CD8-positive, alpha-beta memory T cell (primary cell): ENCODE data around the gene SFXN3. TPM values are rescaled to one million over a fixed set of nuclear protein-coding genes. Genes with fewer than 3 reads are reported as not detected.

Experiments
- CTCF ChIA-PET: fragments of 350-600 bp; sonication (Branson Sonifier 250); formaldehyde crosslinking; loops from one replicate; lab custom pipeline; 2021; ENCODE audit warnings: antibody characterized with exemption; lab: Charles Lee
- POLR2A ChIA-PET: fragments of 350-600 bp; sonication (Branson Sonifier 250); formaldehyde crosslinking; loops from one replicate; lab custom pipeline; 2021; ENCODE audit warnings: antibody characterized with exemption; lab: Charles Lee
- DNase-seq, 5 donors: peaks; one replicate each; pipeline versions ENCODE4 v3.0.0 to v3.0.0-alpha.2; 2020 to 2022; ENCODE audit warnings: mixed read lengths in 1 of 5
- H3K27ac ChIP-seq: one replicate; pipeline ENCODE4 v1.7.0; 2013; ENCODE audit warnings: low read depth, mild to moderate bottlenecking, low read length, moderate library complexity
- H3K27me3 ChIP-seq: 2 replicates; pipeline ENCODE4 v1.7.0; 2013; ENCODE audit warnings: low read length, mild to moderate bottlenecking; ENCODE audit not compliant: insufficient read depth, poor library complexity, severe bottlenecking
- H3K36me3 ChIP-seq: 2 replicates; pipeline ENCODE4 v1.7.0; 2013; ENCODE audit warnings: mild to moderate bottlenecking, low read length, moderate library complexity; ENCODE audit not compliant: insufficient read depth
- H3K4me1 ChIP-seq: 2 replicates; pipeline ENCODE4 v1.7.0; 2013; ENCODE audit warnings: mild to moderate bottlenecking, low read length, moderate library complexity; ENCODE audit not compliant: insufficient read depth
- H3K4me3 ChIP-seq: 2 replicates; pipeline ENCODE4 v1.7.0; 2013; ENCODE audit warnings: mild to moderate bottlenecking, low read length
- H3K9me3 ChIP-seq: 2 replicates; pipeline ENCODE4 v1.7.0; 2013; ENCODE audit warnings: mild to moderate bottlenecking, low read length
- H3K27ac Mint-ChIP-seq, 8 donors: one replicate each; pipeline ENCODE4 v1.8.0; 2020 to 2021; ENCODE audit warnings: mixed read lengths in 8 of 8, mild to moderate bottlenecking in 6 of 8, inconsistent platforms in 3 of 8, moderate library complexity in 3 of 8
- H3K27me3 Mint-ChIP-seq, 2 donors: one replicate each; pipeline ENCODE4 v1.8.0; 2020 to 2021; ENCODE audit warnings: mixed read lengths in 2 of 2, mild to moderate bottlenecking in 1 of 2, moderate library complexity in 1 of 2
- H3K36me3 Mint-ChIP-seq, 3 donors: one replicate each; pipeline ENCODE4 v1.8.0; 2020 to 2021; ENCODE audit warnings: mixed read lengths in 3 of 3, inconsistent platforms in 1 of 3, mild to moderate bottlenecking in 1 of 3
- H3K4me1 Mint-ChIP-seq, 3 donors: one replicate each; pipeline ENCODE4 v1.8.0; 2020 to 2021; ENCODE audit warnings: mixed read lengths in 3 of 3, inconsistent platforms in 1 of 3, mild to moderate bottlenecking in 1 of 3
- H3K4me3 Mint-ChIP-seq, 7 donors: one replicate each; pipeline ENCODE4 v1.8.0; 2020 to 2021; ENCODE audit warnings: mixed read lengths in 7 of 7, mild to moderate bottlenecking in 6 of 7, moderate library complexity in 4 of 7, inconsistent platforms in 2 of 7
- H3K9me3 Mint-ChIP-seq, 5 donors: one replicate each; pipeline ENCODE4 v1.8.0; 2020 to 2022; ENCODE audit warnings: mixed read lengths in 5 of 5, mild to moderate bottlenecking in 3 of 5, moderate library complexity in 2 of 5, inconsistent platforms in 1 of 5
- polyA plus RNA-seq: library from polyadenylated mRNA; unstranded; fragments of 300-500 nt; fragmentation: Illumina TruSeq; gene quantifications from one replicate; pipeline ENCODE4 v1.2.3, GENCODE V29; 2021
- total RNA-seq, 2 experiments: library from RNA; stranded (reverse); gene quantifications; one replicate each; pipeline ENCODE4 v1.2.3, GENCODE V29; 2021

Gene SFXN3
- total and polyA plus RNA-seq, 3 experiments from 2014 or later = 17.6 to 26.5 (median 25.2) TPM

DNA sequence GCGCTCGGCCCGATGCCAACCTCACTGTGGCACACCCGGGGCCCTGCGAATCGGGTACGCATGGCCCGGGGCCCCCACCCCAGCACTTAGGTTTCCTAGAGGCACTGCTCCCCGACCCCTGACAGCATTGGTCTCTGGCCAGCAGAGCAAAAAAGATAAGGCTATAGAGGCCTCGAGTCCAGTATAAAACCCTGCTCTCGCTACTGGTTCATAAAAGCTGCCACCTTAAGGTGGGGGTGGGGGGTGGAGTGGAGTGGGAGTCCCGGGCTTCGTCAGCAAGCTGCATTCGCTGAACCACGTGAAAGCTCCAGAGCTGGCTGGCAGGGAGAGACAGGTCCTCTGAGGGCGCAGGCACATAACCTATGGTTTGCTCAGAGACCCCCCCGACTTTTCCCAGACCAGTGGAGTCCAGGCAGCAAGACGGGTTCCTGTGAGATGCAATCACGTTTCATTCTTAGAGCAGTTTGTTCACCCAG is 32.1 kb downstream of the SFXN3 start:
- peaks cover 46% of the 10 kb centered on the region for H3K27me3 ChIP-seq
- ChIA-PET POLR2A (interaction anchor here (1.0 to 1.1 kb wide), 2 partner anchors 20 to 32 kb away, joined by 3 read pairs; partner anchors contain the start of genes PDZD7 and SFXN3), CTCF (interaction anchor here (0.9 to 19.6 kb wide), 6 partner anchors 12 to 79 kb away, joined by 3 to 258 read pairs (median 6); partner anchors contain the start of genes PDZD7 and SFXN3)
- peaks cover 0 to 4% (median 0%) of the 10 kb centered on the region in 3 donors for H3K36me3 Mint-ChIP-seq
- DNase-seq = no peak
- H3K27ac Mint-ChIP-seq = peak overlapping the region in 1 of 8 donors; percentile 24
- H3K9me3 ChIP-seq = no peaks in the 10 kb centered on the region
- H3K4me3 ChIP-seq = peak overlapping the region; percentile 11
- H3K27ac ChIP-seq = peak overlapping the region; percentile 77
- H3K9me3 Mint-ChIP-seq = peaks cover 0 to 2% (median 0%) of the 10 kb centered on the region in 5 donors
- peaks cover 39% of the 10 kb centered on the region for H3K4me1 ChIP-seq
- H3K27me3 Mint-ChIP-seq = peaks cover 38 to 40% of the 10 kb centered on the region in 2 donors
- peaks cover 25 to 56% (median 32%) of the 10 kb centered on the region in 3 donors for H3K4me1 Mint-ChIP-seq
- H3K4me3 Mint-ChIP-seq = peak overlapping the region in 6 of 7 donors; percentile 24 to 83 (median 64)
- H3K36me3 ChIP-seq = no peaks in the 10 kb centered on the region

DNA sequence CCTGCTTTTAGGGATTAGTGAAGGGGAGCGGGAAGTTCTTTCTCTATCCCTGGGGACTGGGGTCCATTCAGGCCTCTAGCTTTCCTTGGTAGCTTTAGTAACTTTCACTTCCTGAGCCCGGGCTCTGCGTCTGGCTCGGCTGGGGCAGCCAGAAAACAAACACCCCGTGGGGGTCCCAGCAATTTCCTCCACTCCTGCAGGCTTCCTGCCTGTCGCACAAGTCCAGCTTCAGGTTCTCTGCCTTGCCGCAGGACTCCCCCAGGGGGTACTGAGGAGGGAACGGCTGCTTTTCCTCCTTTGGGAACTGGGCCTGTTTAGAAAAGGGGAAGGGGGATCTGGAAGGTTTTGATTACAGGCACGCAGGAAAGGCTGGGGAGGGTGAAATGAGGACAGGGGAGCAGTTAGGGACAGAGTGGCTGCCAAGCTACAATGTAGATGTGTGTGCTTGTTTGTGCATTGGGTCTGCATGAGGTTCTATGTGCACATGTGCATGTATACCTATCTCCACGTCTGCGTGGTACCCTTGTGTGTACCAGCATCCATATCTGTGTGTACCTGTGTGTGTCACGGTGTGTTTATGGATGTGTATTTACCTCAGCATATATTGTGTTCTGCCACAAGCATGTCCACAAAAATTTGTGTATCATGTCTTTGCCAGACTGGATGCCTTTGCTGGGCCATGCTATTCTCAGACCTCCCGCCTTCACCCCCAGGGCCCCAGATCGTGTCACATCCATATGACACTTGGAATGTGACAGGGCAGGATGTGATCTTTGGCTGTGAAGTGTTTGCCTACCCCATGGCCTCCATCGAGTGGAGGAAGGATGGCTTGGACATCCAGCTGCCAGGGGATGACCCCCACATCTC is 32.7 kb downstream of the SFXN3 start:
- H3K27me3 Mint-ChIP-seq = peaks cover 38 to 40% of the 10 kb centered on the region in 2 donors
- H3K36me3 Mint-ChIP-seq = peaks cover 0 to 4% (median 0%) of the 10 kb centered on the region in 3 donors
- peaks cover 0 to 2% (median 0%) of the 10 kb centered on the region in 5 donors for H3K9me3 Mint-ChIP-seq
- Histone ChIP-seq H3K27ac (peak overlapping the region; percentile 77), H3K36me3 (no peaks in the 10 kb centered on the region), H3K9me3 (no peaks in the 10 kb centered on the region), H3K4me1 (peaks cover 39% of the 10 kb centered on the region), H3K4me3 (no peak overlapping the region), H3K27me3 (peaks cover 46% of the 10 kb centered on the region)
- POLR2A ChIA-PET = interaction anchor here (1.1 kb wide), 1 partner anchor 21 kb away, joined by 3 read pairs; no protein-coding TSS in a partner anchor
- no peak for DNase-seq
- H3K27ac Mint-ChIP-seq = peak overlapping the region in 2 of 8 donors; percentile 24 to 39
- CTCF ChIA-PET = interaction anchor here (0.6 to 19.6 kb wide), 7 partner anchors 10 to 66 kb away, joined by 3 to 258 read pairs (median 6); partner anchors contain the start of genes PDZD7 and SFXN3
- peaks cover 25 to 56% (median 32%) of the 10 kb centered on the region in 3 donors for H3K4me1 Mint-ChIP-seq
- peak overlapping the region in 4 of 7 donors; percentile 44 to 71 (median 66) for H3K4me3 Mint-ChIP-seq

DNA sequence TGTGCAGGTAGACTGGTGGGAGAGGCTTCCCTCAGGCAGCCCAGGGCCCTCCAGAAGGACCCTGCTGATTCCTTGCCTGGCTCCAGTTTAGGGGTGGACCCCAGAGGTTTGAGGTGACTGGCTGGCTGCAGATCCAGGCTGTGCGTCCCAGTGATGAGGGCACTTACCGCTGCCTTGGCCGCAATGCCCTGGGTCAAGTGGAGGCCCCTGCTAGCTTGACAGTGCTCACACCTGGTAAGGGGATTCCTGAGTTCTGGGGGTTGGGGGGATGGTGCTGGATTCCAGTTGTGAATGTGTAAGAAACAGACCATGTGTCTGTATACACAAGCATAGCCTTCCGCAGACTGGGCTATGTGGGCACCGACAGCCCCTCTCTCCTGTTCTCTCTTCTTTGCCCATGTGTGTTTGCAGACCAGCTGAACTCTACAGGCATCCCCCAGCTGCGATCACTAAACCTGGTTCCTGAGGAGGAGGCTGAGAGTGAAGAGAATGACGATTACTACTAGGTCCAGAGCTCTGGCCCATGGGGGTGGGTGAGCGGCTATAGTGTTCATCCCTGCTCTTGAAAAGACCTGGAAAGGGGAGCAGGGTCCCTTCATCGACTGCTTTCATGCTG is 33.5 kb downstream of the SFXN3 start:
- POLR2A ChIA-PET = no interaction called here
- peaks cover 0 to 4% (median 0%) of the 10 kb centered on the region in 3 donors for H3K36me3 Mint-ChIP-seq
- H3K4me1 Mint-ChIP-seq = peaks cover 25 to 56% (median 32%) of the 10 kb centered on the region in 3 donors
- DNase-seq = no peak
- peak overlapping the region; percentile 9 for H3K27ac ChIP-seq
- H3K4me3 Mint-ChIP-seq = peak overlapping the region in 2 of 7 donors; percentile 6 to 71
- peak overlapping the region in 2 of 8 donors; percentile 24 to 28 for H3K27ac Mint-ChIP-seq
- peaks cover 36 to 40% of the 10 kb centered on the region in 2 donors for H3K27me3 Mint-ChIP-seq
- no peaks in the 10 kb centered on the region for H3K36me3 ChIP-seq
- H3K9me3 ChIP-seq = no peaks in the 10 kb centered on the region
- H3K27me3 ChIP-seq = peaks cover 46% of the 10 kb centered on the region
- CTCF ChIA-PET = interaction anchor here (0.6 to 19.6 kb wide), 5 partner anchors 9 to 77 kb away, joined by 3 to 258 read pairs (median 4); partner anchors contain the start of genes PDZD7 and SFXN3
- peaks cover 39% of the 10 kb centered on the region for H3K4me1 ChIP-seq
- no peak overlapping the region for H3K4me3 ChIP-seq
- H3K9me3 Mint-ChIP-seq = peaks cover 0 to 2% (median 0%) of the 10 kb centered on the region in 5 donors

DNA sequence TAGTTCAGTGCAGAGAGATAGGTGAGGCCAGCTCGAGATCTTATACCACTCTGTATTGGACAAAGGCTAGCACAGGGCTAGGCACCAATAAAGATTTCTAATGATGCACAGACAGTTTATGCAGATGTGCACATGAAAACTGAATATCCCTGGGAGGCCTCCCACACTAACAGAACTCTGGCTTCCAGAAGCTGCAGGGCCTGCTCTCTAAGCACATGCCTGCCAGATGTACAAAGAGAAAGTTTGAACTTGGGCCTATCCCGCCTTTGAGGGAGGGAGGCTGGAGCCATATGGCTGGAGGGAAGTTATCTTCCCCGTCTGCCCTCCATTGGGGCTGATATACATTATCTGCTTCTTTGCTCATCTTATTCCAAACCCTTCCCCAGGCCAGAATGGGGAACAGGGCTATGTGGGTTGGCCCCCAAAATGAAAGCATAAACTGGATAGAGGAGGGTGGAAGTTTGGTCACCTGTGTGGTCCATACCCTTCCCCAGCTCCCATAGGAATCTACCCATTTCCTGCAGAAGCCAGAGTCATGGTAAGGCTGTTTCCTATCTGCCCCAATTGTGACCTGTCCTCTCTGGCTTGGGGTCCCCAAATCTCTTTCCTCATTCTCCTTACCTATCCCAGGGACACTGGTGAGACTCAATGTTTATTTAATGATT is 34.6 kb downstream of the SFXN3 start:
- Mint-ChIP-seq H3K4me1 (peaks cover 18 to 49% (median 25%) of the 10 kb centered on the region in 3 donors), H3K36me3 (peaks cover 0 to 2% (median 0%) of the 10 kb centered on the region in 3 donors), H3K27ac (peak overlapping the region in 1 of 8 donors; percentile 34), H3K9me3 (peaks cover 0 to 2% (median 0%) of the 10 kb centered on the region in 5 donors), H3K27me3 (peaks cover 35 to 40% of the 10 kb centered on the region in 2 donors), H3K4me3 (peak overlapping the region in 4 of 7 donors; percentile 27 to 94 (median 44))
- no peaks in the 10 kb centered on the region for H3K36me3 ChIP-seq
- H3K4me1 ChIP-seq = peaks cover 39% of the 10 kb centered on the region
- no peak for DNase-seq
- peak overlapping the region; percentile 26 for H3K27ac ChIP-seq
- peaks cover 46% of the 10 kb centered on the region for H3K27me3 ChIP-seq
- ChIA-PET CTCF (interaction anchor here (1.2 to 19.6 kb wide), 4 partner anchors 10 to 76 kb away, joined by 4 to 258 read pairs (median 46); no protein-coding TSS in a partner anchor), POLR2A (interaction anchor here (0.6 kb wide), 1 partner anchor 12 kb away, joined by 3 read pairs; no protein-coding TSS in a partner anchor)
- no peaks in the 10 kb centered on the region for H3K9me3 ChIP-seq
- H3K4me3 ChIP-seq = no peak overlapping the region

GRCh38 chr10:101066146-101066895 is 35.3 kb downstream of the SFXN3 start:
- no peaks in the 10 kb centered on the region for H3K9me3 ChIP-seq
- H3K36me3 Mint-ChIP-seq = no peaks in the 10 kb centered on the region
- peak overlapping the region; percentile 32 for H3K4me3 ChIP-seq
- peaks cover 46% of the 10 kb centered on the region for H3K27me3 ChIP-seq
- H3K9me3 Mint-ChIP-seq = peaks cover 0 to 2% (median 0%) of the 10 kb centered on the region in 5 donors
- POLR2A ChIA-PET = interaction anchor here (0.6 kb wide), 1 partner anchor 12 kb away, joined by 3 read pairs; no protein-coding TSS in a partner anchor
- H3K4me1 ChIP-seq = peaks cover 39% of the 10 kb centered on the region
- CTCF ChIA-PET = interaction anchor here (1.0 to 19.6 kb wide), 7 partner anchors 8 to 76 kb away, joined by 3 to 258 read pairs (median 19); no protein-coding TSS in a partner anchor
- peak overlapping the region; percentile 9 for H3K27ac ChIP-seq
- H3K36me3 ChIP-seq = no peaks in the 10 kb centered on the region
- DNase-seq = peak in 4 of 5 donors; percentile 30 to 67 (median 36)
- H3K4me3 Mint-ChIP-seq = peak overlapping the region; percentile 50 to 94 (median 72)
- peaks cover 35 to 40% of the 10 kb centered on the region in 2 donors for H3K27me3 Mint-ChIP-seq
- H3K4me1 Mint-ChIP-seq = peaks cover 18 to 47% (median 23%) of the 10 kb centered on the region in 3 donors
- peak overlapping the region in 2 of 8 donors; percentile 34 to 38 for H3K27ac Mint-ChIP-seq

DNA sequence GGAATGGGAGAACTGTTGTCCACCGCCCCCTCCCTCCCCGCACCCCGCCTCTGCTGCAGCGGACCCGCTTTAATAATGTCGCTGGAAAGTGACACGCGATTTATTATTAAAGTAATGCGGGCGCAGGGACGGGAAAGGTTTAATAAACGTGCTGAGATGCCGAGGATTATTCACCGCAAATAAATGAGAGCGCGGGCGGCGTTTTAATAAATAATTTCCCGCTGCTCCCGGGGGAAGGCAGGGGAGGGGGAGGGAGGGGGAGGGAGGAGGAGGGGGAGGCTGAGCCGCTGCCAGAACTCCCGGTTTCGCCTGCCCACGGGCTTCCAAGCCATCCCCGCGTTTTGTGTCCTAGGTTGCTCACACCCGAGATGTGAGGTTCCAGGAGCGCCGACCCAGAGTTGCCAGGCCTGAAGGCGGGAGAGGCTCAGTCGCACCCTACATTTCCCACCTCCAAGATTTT is 35.9 kb downstream of the SFXN3 start:
- peaks cover 0 to 2% (median 0%) of the 10 kb centered on the region in 5 donors for H3K9me3 Mint-ChIP-seq
- no peaks in the 10 kb centered on the region for H3K36me3 Mint-ChIP-seq
- H3K27me3 Mint-ChIP-seq = peaks cover 35 to 46% of the 10 kb centered on the region in 2 donors
- Histone ChIP-seq H3K4me3 (peak overlapping the region; percentile 65), H3K36me3 (no peaks in the 10 kb centered on the region), H3K4me1 (peaks cover 34% of the 10 kb centered on the region), H3K27ac (peak overlapping the region; percentile 43), H3K9me3 (no peaks in the 10 kb centered on the region), H3K27me3 (peaks cover 46% of the 10 kb centered on the region)
- no peak overlapping the region for H3K27ac Mint-ChIP-seq
- ChIA-PET POLR2A (no interaction called here), CTCF (interaction anchor here (0.7 to 19.6 kb wide), 14 partner anchors 9 to 75 kb away, joined by 3 to 258 read pairs (median 6); no protein-coding TSS in a partner anchor)
- peaks cover 13 to 41% (median 21%) of the 10 kb centered on the region in 3 donors for H3K4me1 Mint-ChIP-seq
- no peak for DNase-seq
- peak overlapping the region; percentile 90 to 97 (median 92) for H3K4me3 Mint-ChIP-seq
